HG03565 (cell line): Measurements from ENCODE around the gene TTC28.
"Not testable (repeated sequence)": the region's sequence is repeated elsewhere in the genome, so short reads cannot be mapped to it uniquely, and the experiment has no call there.

ENCODE experiments used
- ATAC-seq: cut with Tn5 transposase; IDR thresholded peaks from one replicate; pipeline ENCODE4 v1.9.1; 2021; ENCODE audit warnings: mild to moderate bottlenecking, moderate library complexity; ENCODE audit not compliant: unreplicated experiment

TTC28 gene

GRCh38 chr22:28497188-28497587 lies 182.5 kb downstream of the TTC28 start:
- no peak for ATAC-seq

GRCh38 chr22:28491289-28491688 lies 188.4 kb downstream of the TTC28 start:
- not testable (repeated sequence) for ATAC-seq

GRCh38 chr22:28488825-28489224 lies 190.8 kb downstream of the TTC28 start:
- no peak for ATAC-seq

GRCh38 chr22:28484662-28485061 lies 195.0 kb downstream of the TTC28 start:
- ATAC-seq = no peak

- no peak for ATAC-seq
Observed at GRCh38 chr22:28481725-28482124, 197.9 kb downstream of the TTC28 start.

- ATAC-seq = no peak
Observed at GRCh38 chr22:28480000-28480715, 199.5 kb downstream of the TTC28 start.

GRCh38 chr22:28478564-28478963 lies 201.1 kb downstream of the TTC28 start:
- no peak for ATAC-seq

- no peak for ATAC-seq
Observed at GRCh38 chr22:28477556-28477955, 202.1 kb downstream of the TTC28 start.

GRCh38 chr22:28474330-28474729 lies 205.3 kb downstream of the TTC28 start:
- no peak for ATAC-seq

GRCh38 chr22:28473258-28473657 lies 206.4 kb downstream of the TTC28 start:
- ATAC-seq = no peak

- not testable (repeated sequence) for ATAC-seq
Observed at GRCh38 chr22:28467055-28467454, 212.6 kb downstream of the TTC28 start.

- ATAC-seq = no peak
Observed at GRCh38 chr22:28466399-28466798, 213.2 kb downstream of the TTC28 start.

GRCh38 chr22:28465841-28466240 lies 213.8 kb downstream of the TTC28 start:
- no peak for ATAC-seq

- ATAC-seq = no peak
Observed at GRCh38 chr22:28464127-28464526, 215.5 kb downstream of the TTC28 start.

- ATAC-seq = not testable (repeated sequence)
Observed at GRCh38 chr22:28463408-28463807, 216.2 kb downstream of the TTC28 start.

GRCh38 chr22:28462901-28463300 lies 216.7 kb downstream of the TTC28 start:
- no peak for ATAC-seq

GRCh38 chr22:28462041-28462440 lies 217.6 kb downstream of the TTC28 start:
- ATAC-seq = no peak

- no peak for ATAC-seq
Observed at GRCh38 chr22:28454431-28455064, 225.1 kb downstream of the TTC28 start.

- no peak for ATAC-seq
Observed at GRCh38 chr22:28450109-28450508, 229.5 kb downstream of the TTC28 start.

GRCh38 chr22:28449041-28449440 lies 230.6 kb downstream of the TTC28 start:
- ATAC-seq = no peak

GRCh38 chr22:28448625-28449024 lies 231.0 kb downstream of the TTC28 start:
- ATAC-seq = no peak

- no peak for ATAC-seq
Observed at GRCh38 chr22:28444659-28445058, 235.0 kb downstream of the TTC28 start.

GRCh38 chr22:28443526-28443876 lies 236.1 kb downstream of the TTC28 start:
- ATAC-seq = no peak
